ENCODE measurements around the gene DOLPP1. TPM values are rescaled to one million over a fixed set of nuclear protein-coding genes. Genes with fewer than 3 reads are reported as not detected.
"Not testable (repeated sequence)": the region's sequence is repeated elsewhere in the genome, so short reads cannot be mapped to it uniquely, and the experiment has no call there.

DOLPP1 gene
- total RNA-seq, 1 experiment from 2014 or later: 30.4 TPM

DNA sequence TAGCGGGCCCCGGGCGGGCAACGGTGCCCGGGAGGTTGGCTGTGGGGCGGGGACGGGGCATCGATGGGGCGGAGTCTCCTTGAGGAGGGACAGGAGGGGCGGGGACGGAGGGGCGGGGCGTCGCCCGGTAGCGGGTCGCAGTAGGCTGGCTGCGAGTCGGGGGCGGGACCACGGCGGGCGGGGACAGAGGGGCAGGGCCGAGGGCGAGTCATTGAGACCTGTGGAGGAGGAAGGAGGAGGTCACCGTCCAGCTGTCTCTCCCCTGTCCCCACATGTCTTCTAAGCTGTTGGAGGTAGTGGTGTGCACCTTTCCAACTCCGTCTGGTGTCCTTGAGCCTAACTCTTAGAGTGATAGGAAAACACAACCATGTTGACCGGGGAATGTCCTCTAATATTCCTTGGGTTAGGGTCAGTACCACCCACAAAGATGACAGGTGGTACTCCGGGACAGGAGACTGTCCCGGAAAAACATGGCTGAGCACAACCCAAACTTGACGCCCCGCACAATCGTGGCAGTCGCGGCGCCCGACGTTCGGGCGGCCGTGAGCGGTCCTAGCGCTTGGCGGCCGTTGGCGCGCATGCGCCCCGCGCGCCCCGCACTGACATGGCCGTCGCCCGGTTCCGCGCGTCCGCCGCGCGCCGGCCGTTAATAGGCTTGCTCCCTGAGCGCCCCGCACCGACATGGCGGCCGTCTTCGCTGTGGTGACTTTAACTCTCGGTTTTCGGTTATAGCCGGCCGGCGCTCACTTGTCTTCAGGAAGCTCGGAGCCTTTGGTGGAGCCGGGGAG, 30.0 kb downstream of the DOLPP1 start, which contains the start of the genes CRAT and PTPA:
Gene CRAT, minus strand, starts transcription at position 54 of the 788 bp plus-strand sequence. CDS start 284 bp downstream, outside the sequence.
Gene PTPA, plus strand, starts transcription at position 676 of the 788 bp plus-strand sequence. CDS start 186 bp downstream, outside the sequence.
- DNase-seq (ENCODE audit: low spot score): peak; percentile 95
- intact Hi-C loops (cut with micrococcal nuclease; ENCODE audit: unreplicated experiment): loop anchor here (2.0 kb wide), 2 partner anchors 16 to 30 kb away; partner anchors contain the start of gene DOLPP1
- no peaks in the 10 kb centered on the region for H3K27me3 ChIP-seq (replicated peaks; ENCODE audit: insufficient read depth, low read depth, low read length, poor library complexity)
- TF ChIP-seq, protein P1, sequence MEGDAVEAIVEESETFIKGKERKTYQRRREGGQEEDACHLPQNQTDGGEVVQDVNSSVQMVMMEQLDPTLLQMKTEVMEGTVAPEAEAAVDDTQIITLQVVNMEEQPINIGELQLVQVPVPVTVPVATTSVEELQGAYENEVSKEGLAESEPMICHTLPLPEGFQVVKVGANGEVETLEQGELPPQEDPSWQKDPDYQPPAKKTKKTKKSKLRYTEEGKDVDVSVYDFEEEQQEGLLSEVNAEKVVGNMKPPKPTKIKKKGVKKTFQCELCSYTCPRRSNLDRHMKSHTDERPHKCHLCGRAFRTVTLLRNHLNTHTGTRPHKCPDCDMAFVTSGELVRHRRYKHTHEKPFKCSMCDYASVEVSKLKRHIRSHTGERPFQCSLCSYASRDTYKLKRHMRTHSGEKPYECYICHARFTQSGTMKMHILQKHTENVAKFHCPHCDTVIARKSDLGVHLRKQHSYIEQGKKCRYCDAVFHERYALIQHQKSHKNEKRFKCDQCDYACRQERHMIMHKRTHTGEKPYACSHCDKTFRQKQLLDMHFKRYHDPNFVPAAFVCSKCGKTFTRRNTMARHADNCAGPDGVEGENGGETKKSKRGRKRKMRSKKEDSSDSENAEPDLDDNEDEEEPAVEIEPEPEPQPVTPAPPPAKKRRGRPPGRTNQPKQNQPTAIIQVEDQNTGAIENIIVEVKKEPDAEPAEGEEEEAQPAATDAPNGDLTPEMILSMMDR (conservative IDR thresholded peaks at IDR 0.05; ENCODE audit: low read depth, low read length): no peak
- TF ChIP-seq EZH2 (IDR thresholded peaks at IDR 0.05; ENCODE audit: borderline replicate concordance, low read depth, low read length, poor library complexity, severe bottlenecking): no peak
- H3K4me1 ChIP-seq (ENCODE audit: insufficient read depth, low read length, poor library complexity, severe bottlenecking): peaks cover 11% of the 10 kb centered on the region
- no peaks in the 10 kb centered on the region for H3K9me3 ChIP-seq (ENCODE audit: low read depth, low read length, poor library complexity, severe bottlenecking)
- H3K27ac ChIP-seq (ENCODE audit: low read depth, low read length, poor library complexity, severe bottlenecking): peak within 1 kb of the TSS; percentile 94
- no peaks in the 10 kb centered on the region for H3K36me3 ChIP-seq (ENCODE audit: insufficient read depth, low read length, poor library complexity, severe bottlenecking)
- BruUV-seq (replicated peaks): no TSS peak
- ChIA-PET CTCF (interaction anchor here (0.6 to 0.7 kb wide), 3 partner anchors 194 to 861 kb away, joined by 3 to 4 read pairs (median 3); no protein-coding TSS in a partner anchor), POLR2A (ENCODE audit: low non-redundant PET) (interaction anchor here (0.5 kb wide), 1 partner anchor 1210 kb away, joined by 14 read pairs; no protein-coding TSS in a partner anchor)
- peak within 1 kb of the TSS; percentile 88 for H3K4me3 ChIP-seq (ENCODE audit: low read depth, low read length, poor library complexity, severe bottlenecking)

DNA sequence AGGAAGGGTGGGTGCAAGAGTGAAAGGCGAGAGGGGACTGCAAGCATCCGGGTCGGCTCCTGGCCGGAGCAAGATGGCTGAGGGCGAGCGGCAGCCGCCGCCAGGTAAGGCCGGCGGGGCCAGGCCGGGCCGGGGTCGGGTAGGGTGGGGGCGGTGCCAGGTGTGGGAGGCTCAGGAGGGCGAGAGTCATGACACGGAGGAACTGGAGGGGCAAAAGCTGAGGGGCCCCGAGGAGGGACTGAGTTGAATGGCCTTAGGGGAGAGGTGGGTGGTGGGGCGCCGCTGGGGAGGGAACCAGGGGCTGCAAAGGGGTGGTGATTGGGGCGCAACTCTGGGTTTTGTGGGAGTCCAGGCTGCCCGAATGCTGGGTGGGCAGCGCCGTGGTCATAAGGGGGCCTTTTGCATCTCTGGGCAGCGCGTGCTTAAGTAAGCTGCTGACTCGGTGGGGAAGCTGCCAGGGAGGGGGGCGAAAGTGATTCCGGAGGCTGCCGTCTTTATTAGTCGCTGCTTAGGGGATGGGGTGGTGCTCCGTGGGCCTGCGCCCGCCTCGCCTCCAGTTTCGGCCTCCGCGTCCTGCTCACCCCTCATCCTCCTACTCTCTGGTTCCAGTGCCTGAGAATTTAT, 30.7 kb downstream of the DOLPP1 start:
- no peak for TF ChIP-seq EZH2 (IDR thresholded peaks at IDR 0.05; ENCODE audit: borderline replicate concordance, low read depth, low read length, poor library complexity, severe bottlenecking)
- TF ChIP-seq, protein P1 (conservative IDR thresholded peaks at IDR 0.05; ENCODE audit: low read depth, low read length): no peak
- Histone ChIP-seq H3K27me3 (replicated peaks; ENCODE audit: insufficient read depth, low read depth, low read length, poor library complexity) (no peaks in the 10 kb centered on the region), H3K4me3 (ENCODE audit: low read depth, low read length, poor library complexity, severe bottlenecking) (peak overlapping the region; percentile 88), H3K36me3 (ENCODE audit: insufficient read depth, low read length, poor library complexity, severe bottlenecking) (no peaks in the 10 kb centered on the region), H3K4me1 (ENCODE audit: insufficient read depth, low read length, poor library complexity, severe bottlenecking) (peaks cover 11% of the 10 kb centered on the region), H3K27ac (ENCODE audit: low read depth, low read length, poor library complexity, severe bottlenecking) (peak overlapping the region; percentile 94), H3K9me3 (ENCODE audit: low read depth, low read length, poor library complexity, severe bottlenecking) (no peaks in the 10 kb centered on the region)
- no TSS peak for BruUV-seq (replicated peaks)
- intact Hi-C loops (cut with micrococcal nuclease; ENCODE audit: unreplicated experiment): loop anchor here (2.0 kb wide), 2 partner anchors 15 to 31 kb away; partner anchors contain the start of gene DOLPP1
- ChIA-PET POLR2A (ENCODE audit: low non-redundant PET) (interaction anchor here (0.5 kb wide), 1 partner anchor 1211 kb away, joined by 14 read pairs; no protein-coding TSS in a partner anchor), CTCF (interaction anchor here (0.6 to 0.7 kb wide), 2 partner anchors 692 to 862 kb away, joined by 3 to 4 read pairs; no protein-coding TSS in a partner anchor)
- peak; percentile 60 for DNase-seq (ENCODE audit: low spot score)

DNA sequence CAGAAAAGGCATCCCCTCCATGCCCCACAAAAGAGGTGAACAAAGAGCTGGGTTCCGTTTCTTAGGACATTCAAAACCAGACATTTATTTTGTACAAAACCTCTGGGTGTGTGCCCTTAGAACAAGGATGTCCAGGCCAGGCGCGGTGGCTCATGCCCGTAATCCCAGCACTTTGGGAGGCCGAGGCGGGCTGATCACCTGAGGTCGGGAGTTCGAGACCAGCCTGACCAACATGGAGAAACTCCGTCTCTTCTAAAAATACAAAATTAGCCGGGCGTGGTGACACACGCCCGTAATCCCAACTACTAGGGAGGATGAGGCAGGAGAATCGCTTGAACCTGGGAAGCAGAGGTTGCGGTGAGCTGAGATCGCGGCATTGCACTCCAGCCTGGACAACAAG, 31.6 kb downstream of the DOLPP1 start:
- peak overlapping the region; percentile 94 for H3K27ac ChIP-seq (ENCODE audit: low read depth, low read length, poor library complexity, severe bottlenecking)
- intact Hi-C loops (cut with micrococcal nuclease; ENCODE audit: unreplicated experiment); BruUV-seq (replicated peaks); H3K36me3 ChIP-seq (ENCODE audit: insufficient read depth, low read length, poor library complexity, severe bottlenecking); H3K27me3 ChIP-seq (replicated peaks; ENCODE audit: insufficient read depth, low read depth, low read length, poor library complexity); DNase-seq (ENCODE audit: low spot score); CTCF ChIA-PET; H3K9me3 ChIP-seq (ENCODE audit: low read depth, low read length, poor library complexity, severe bottlenecking): not testable (repeated sequence)
- peaks cover 11% of the 10 kb centered on the region for H3K4me1 ChIP-seq (ENCODE audit: insufficient read depth, low read length, poor library complexity, severe bottlenecking)
- POLR2A ChIA-PET (ENCODE audit: low non-redundant PET): interaction anchor here (0.5 to 0.6 kb wide), 2 partner anchors 371 to 1385 kb away, joined by 4 to 7 read pairs; no protein-coding TSS in a partner anchor
- peak overlapping the region; percentile 88 for H3K4me3 ChIP-seq (ENCODE audit: low read depth, low read length, poor library complexity, severe bottlenecking)
